ENCODE results near the gene CALY. TPM values are rescaled to one million over a fixed set of nuclear protein-coding genes. Genes with fewer than 3 reads are reported as not detected.

Gene CALY
- polyA plus RNA-seq, 1 of the 3 experiments (the other 2 are of a cell fraction), result 3.3 TPM

DNA sequence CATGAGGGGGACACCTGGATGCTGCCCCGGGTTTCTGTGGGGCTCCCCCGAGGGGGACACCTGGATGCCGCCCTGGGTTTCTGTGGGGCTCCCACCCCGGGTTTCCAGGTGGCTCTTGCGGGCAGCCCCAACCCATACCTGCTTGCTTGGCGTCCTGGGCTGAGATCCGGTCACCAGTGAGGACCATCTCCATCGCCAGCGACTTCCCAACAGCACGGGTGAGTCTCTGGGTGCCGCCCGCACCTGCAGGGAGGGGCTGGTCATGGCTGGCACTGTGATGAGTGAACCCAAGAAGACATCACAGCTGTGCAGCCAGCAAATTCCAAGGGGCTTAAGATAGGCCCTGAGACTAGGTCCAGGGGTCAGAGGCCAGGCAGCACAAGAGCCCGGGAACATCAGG, 30.1 kb upstream of the CALY start:
- Histone ChIP-seq H3K4me2 (no peak overlapping the region), H3K27ac (ENCODE audit: low read depth in 2 of 2, low read length in 1 of 2) (no peak overlapping the region), H4K20me1 (ENCODE audit: insufficient read depth) (no peaks in the 10 kb centered on the region), H3K9me2 (no peaks in the 10 kb centered on the region), H3F3A (replicated peaks; ENCODE audit: insufficient read depth) (no peaks in the 10 kb centered on the region), H3K36me3 (replicated peaks in 1 of 2; ENCODE audit: control insufficient read depth in 1 of 2, insufficient read depth in 2 of 2, low read length in 1 of 2) (peaks cover 18 to 69% of the 10 kb centered on the region in 2 experiments), H3K79me2 (ENCODE audit: insufficient read depth) (peaks cover 2% of the 10 kb centered on the region; the same call in 1 of the 2 replicates), H3K4me3 (ENCODE audit: low read depth in 2 of 2, low read length in 1 of 2) (no peak overlapping the region), H3K9me3 (no peaks in the 10 kb centered on the region), H3K4me1 (ENCODE audit: control insufficient read depth in 1 of 2, insufficient read depth in 2 of 2, low read depth in 1 of 2, low read length in 1 of 2) (no peaks in the 10 kb centered on the region; a peak in 1 of 4 replicates), H3K9ac (no peak overlapping the region), H3K27me3 (ENCODE audit: insufficient read depth) (no peaks in the 10 kb centered on the region), H2AFZ (ENCODE audit: low read depth) (no peak overlapping the region)
- ChIA-PET POLR2A (interaction anchor here (1.0 kb wide), 1 partner anchor 12 kb away, joined by 3 read pairs; no protein-coding TSS in a partner anchor), CTCF (interaction anchor here (1.4 kb wide), 1 partner anchor 37 kb away, joined by 3 read pairs; no protein-coding TSS in a partner anchor)
- DNase-seq, result no peak
- WGBS (ENCODE audit: low lambda C conversion rate), result 97% methylated on average over 7 of the region's 13 CpGs
- TF ChIP-seq, protein P1, sequence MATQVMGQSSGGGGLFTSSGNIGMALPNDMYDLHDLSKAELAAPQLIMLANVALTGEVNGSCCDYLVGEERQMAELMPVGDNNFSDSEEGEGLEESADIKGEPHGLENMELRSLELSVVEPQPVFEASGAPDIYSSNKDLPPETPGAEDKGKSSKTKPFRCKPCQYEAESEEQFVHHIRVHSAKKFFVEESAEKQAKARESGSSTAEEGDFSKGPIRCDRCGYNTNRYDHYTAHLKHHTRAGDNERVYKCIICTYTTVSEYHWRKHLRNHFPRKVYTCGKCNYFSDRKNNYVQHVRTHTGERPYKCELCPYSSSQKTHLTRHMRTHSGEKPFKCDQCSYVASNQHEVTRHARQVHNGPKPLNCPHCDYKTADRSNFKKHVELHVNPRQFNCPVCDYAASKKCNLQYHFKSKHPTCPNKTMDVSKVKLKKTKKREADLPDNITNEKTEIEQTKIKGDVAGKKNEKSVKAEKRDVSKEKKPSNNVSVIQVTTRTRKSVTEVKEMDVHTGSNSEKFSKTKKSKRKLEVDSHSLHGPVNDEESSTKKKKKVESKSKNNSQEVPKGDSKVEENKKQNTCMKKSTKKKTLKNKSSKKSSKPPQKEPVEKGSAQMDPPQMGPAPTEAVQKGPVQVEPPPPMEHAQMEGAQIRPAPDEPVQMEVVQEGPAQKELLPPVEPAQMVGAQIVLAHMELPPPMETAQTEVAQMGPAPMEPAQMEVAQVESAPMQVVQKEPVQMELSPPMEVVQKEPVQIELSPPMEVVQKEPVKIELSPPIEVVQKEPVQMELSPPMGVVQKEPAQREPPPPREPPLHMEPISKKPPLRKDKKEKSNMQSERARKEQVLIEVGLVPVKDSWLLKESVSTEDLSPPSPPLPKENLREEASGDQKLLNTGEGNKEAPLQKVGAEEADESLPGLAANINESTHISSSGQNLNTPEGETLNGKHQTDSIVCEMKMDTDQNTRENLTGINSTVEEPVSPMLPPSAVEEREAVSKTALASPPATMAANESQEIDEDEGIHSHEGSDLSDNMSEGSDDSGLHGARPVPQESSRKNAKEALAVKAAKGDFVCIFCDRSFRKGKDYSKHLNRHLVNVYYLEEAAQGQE (IDR thresholded peaks at IDR 0.05; ENCODE audit: low read depth, low read length), result no peak
- no peak for TF ChIP-seq SMC3 (IDR thresholded peaks at IDR 0.05; ENCODE audit: low read depth, low read length)
- TF ChIP-seq ELF1 (IDR thresholded peaks at IDR 0.05), result no peak
- TF ChIP-seq RXRA (IDR thresholded peaks at IDR 0.05; ENCODE audit: borderline replicate concordance, low read depth), result no peak
- no peak for TF ChIP-seq FOXM1 (IDR thresholded peaks at IDR 0.05; ENCODE audit: low read depth)
- TF ChIP-seq GABPA (IDR thresholded peaks at IDR 0.05; ENCODE audit: low read depth), result no peak
- TF ChIP-seq FOSL2 (IDR thresholded peaks at IDR 0.05; ENCODE audit: borderline replicate concordance, low read depth), result no peak
- TF ChIP-seq RFX5 (IDR thresholded peaks at IDR 0.05; ENCODE audit: low read length), result no peak
- TF ChIP-seq TAF1 (IDR thresholded peaks at IDR 0.05; ENCODE audit: borderline replicate concordance, low read depth, low read length), result no peak

DNA sequence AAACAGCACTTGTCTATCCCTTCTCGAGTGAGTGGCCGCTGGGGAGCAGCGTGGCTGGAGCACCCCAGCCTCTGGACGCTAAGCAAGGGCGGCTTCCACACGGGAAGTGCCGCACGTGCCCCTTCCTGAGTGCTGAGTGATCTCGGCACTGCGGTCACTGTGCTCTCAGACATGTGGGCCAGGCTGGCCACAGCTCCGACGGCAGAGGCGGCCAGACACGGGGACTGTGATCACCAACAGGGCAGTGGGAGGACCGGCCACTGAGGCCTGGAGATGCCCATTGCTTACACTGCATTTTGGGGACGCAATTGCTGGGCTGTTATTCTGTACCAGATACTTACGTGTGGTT, 29.4 kb upstream of the CALY start:
- Histone ChIP-seq H3K4me1 (ENCODE audit: control insufficient read depth in 1 of 2, insufficient read depth in 2 of 2, low read depth in 1 of 2, low read length in 1 of 2) (no peaks in the 10 kb centered on the region; a peak in 1 of 4 replicates), H2AFZ (ENCODE audit: low read depth) (no peak overlapping the region), H4K20me1 (ENCODE audit: insufficient read depth) (no peaks in the 10 kb centered on the region), H3K9me3 (no peaks in the 10 kb centered on the region), H3K27ac (ENCODE audit: low read depth in 2 of 2, low read length in 1 of 2) (no peak overlapping the region), H3F3A (replicated peaks; ENCODE audit: insufficient read depth) (no peaks in the 10 kb centered on the region), H3K9ac (no peak overlapping the region), H3K36me3 (replicated peaks in 1 of 2; ENCODE audit: control insufficient read depth in 1 of 2, insufficient read depth in 2 of 2, low read length in 1 of 2) (peaks cover 19 to 67% of the 10 kb centered on the region in 2 experiments), H3K4me3 (ENCODE audit: low read depth in 2 of 2, low read length in 1 of 2) (no peak overlapping the region), H3K79me2 (ENCODE audit: insufficient read depth) (no peaks in the 10 kb centered on the region), H3K9me2 (no peaks in the 10 kb centered on the region), H3K27me3 (ENCODE audit: insufficient read depth) (no peaks in the 10 kb centered on the region), H3K4me2 (no peak overlapping the region)
- 95% methylated on average over 10 of the region's 17 CpGs for WGBS (ENCODE audit: low lambda C conversion rate)
- TF ChIP-seq MEF2A (IDR thresholded peaks at IDR 0.05; ENCODE audit: borderline replicate concordance, low read depth) (no peak), POLR2AphosphoS5 (IDR thresholded peaks at IDR 0.05; ENCODE audit: low read depth, low read length) (no peak), TAF1 (IDR thresholded peaks at IDR 0.05; ENCODE audit: borderline replicate concordance, low read depth, low read length) (no peak), SMC3 (IDR thresholded peaks at IDR 0.05; ENCODE audit: low read depth, low read length) (no peak), FOXM1 (IDR thresholded peaks at IDR 0.05; ENCODE audit: low read depth) (no peak)
- TF ChIP-seq, protein P2, sequence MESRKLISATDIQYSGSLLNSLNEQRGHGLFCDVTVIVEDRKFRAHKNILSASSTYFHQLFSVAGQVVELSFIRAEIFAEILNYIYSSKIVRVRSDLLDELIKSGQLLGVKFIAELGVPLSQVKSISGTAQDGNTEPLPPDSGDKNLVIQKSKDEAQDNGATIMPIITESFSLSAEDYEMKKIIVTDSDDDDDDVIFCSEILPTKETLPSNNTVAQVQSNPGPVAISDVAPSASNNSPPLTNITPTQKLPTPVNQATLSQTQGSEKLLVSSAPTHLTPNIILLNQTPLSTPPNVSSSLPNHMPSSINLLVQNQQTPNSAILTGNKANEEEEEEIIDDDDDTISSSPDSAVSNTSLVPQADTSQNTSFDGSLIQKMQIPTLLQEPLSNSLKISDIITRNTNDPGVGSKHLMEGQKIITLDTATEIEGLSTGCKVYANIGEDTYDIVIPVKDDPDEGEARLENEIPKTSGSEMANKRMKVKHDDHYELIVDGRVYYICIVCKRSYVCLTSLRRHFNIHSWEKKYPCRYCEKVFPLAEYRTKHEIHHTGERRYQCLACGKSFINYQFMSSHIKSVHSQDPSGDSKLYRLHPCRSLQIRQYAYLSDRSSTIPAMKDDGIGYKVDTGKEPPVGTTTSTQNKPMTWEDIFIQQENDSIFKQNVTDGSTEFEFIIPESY (IDR thresholded peaks at IDR 0.05; ENCODE audit: borderline replicate concordance, low read depth), result no peak
- no peak for DNase-seq
- POLR2A ChIA-PET, result interaction anchor here (1.0 kb wide), 1 partner anchor 12 kb away, joined by 3 read pairs; no protein-coding TSS in a partner anchor
- CTCF ChIA-PET, result interaction anchor here (1.4 kb wide), 1 partner anchor 37 kb away, joined by 3 read pairs; no protein-coding TSS in a partner anchor

Data from SK-N-SH (cell line).